Fibroblast of lung (primary cell): ENCODE data around the gene ANO2.

ENCODE experiments used
- EZH2 ChIP-seq: IDR thresholded peaks from 2 replicates; pipeline ENCODE4 v1.5.1; 2012; ENCODE audit warnings: low read length, control low read depth, mild to moderate bottlenecking; ENCODE audit errors: missing control alignments
- TF ChIP-seq, protein P1 (sequence below), 2 donors: IDR thresholded peaks in 1 of 2; conservative IDR thresholded peaks in 1 of 2; 1 replicate in 1 of 2; 2 replicates in 1 of 2; pipeline ENCODE4 v1.5.1; 2011 to 2012; ENCODE audit warnings: low read length in 2 of 2, control low read depth in 1 of 2, inconsistent platforms in 1 of 2, low read depth in 1 of 2, mild to moderate bottlenecking in 1 of 2

DNA sequence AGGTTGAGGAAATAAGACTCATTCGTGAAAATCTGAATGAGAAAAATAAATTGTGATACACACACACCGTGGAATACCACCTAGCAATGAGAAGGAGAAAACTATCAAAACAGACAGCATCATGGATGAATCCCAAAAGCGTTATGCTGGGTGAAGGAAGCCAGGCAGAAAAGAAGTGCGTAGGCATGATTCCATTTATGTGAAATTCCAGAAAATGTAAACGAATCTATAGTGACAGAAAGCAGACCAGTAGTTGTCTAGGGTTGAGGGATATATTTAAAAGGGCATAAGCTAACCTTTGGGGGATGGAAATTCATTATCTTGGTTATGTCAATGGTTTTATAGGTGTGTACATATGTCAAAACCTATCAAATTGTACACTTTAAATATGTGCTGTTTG is 42.5 kb upstream of the ANO2 start:
- TF ChIP-seq, protein P1, sequence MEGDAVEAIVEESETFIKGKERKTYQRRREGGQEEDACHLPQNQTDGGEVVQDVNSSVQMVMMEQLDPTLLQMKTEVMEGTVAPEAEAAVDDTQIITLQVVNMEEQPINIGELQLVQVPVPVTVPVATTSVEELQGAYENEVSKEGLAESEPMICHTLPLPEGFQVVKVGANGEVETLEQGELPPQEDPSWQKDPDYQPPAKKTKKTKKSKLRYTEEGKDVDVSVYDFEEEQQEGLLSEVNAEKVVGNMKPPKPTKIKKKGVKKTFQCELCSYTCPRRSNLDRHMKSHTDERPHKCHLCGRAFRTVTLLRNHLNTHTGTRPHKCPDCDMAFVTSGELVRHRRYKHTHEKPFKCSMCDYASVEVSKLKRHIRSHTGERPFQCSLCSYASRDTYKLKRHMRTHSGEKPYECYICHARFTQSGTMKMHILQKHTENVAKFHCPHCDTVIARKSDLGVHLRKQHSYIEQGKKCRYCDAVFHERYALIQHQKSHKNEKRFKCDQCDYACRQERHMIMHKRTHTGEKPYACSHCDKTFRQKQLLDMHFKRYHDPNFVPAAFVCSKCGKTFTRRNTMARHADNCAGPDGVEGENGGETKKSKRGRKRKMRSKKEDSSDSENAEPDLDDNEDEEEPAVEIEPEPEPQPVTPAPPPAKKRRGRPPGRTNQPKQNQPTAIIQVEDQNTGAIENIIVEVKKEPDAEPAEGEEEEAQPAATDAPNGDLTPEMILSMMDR (conservative IDR thresholded peaks at IDR 0.05 in 1 of 2, IDR thresholded peaks at IDR 0.05 in 1 of 2; ENCODE audit: low read depth in 1 of 2, low read length in 2 of 2): no peak
- TF ChIP-seq EZH2: no peak
